Measurements from ENCODE around the gene ULK4.

Gene ULK4

GRCh38 chr3:41277790-41278465, 684.0 kb downstream of the ULK4 start:
- TF ChIP-seq, protein P1, sequence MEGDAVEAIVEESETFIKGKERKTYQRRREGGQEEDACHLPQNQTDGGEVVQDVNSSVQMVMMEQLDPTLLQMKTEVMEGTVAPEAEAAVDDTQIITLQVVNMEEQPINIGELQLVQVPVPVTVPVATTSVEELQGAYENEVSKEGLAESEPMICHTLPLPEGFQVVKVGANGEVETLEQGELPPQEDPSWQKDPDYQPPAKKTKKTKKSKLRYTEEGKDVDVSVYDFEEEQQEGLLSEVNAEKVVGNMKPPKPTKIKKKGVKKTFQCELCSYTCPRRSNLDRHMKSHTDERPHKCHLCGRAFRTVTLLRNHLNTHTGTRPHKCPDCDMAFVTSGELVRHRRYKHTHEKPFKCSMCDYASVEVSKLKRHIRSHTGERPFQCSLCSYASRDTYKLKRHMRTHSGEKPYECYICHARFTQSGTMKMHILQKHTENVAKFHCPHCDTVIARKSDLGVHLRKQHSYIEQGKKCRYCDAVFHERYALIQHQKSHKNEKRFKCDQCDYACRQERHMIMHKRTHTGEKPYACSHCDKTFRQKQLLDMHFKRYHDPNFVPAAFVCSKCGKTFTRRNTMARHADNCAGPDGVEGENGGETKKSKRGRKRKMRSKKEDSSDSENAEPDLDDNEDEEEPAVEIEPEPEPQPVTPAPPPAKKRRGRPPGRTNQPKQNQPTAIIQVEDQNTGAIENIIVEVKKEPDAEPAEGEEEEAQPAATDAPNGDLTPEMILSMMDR (IDR thresholded peaks at IDR 0.05; ENCODE audit: low read length, missing control alignments) = no peak
- no peak overlapping the region for H3K4me3 ChIP-seq (replicated peaks; ENCODE audit: low read depth, low read length)
- no peak for DNase-seq (ENCODE audit: low read depth)

- TF ChIP-seq, protein P1 (IDR thresholded peaks at IDR 0.05; ENCODE audit: low read length, missing control alignments) = no peak
- DNase-seq (ENCODE audit: low read depth) = no peak
- H3K4me3 ChIP-seq (replicated peaks; ENCODE audit: low read depth, low read length) = no peak overlapping the region
Observed at GRCh38 chr3:41276191-41276590, 685.7 kb downstream of the ULK4 start.

DNA sequence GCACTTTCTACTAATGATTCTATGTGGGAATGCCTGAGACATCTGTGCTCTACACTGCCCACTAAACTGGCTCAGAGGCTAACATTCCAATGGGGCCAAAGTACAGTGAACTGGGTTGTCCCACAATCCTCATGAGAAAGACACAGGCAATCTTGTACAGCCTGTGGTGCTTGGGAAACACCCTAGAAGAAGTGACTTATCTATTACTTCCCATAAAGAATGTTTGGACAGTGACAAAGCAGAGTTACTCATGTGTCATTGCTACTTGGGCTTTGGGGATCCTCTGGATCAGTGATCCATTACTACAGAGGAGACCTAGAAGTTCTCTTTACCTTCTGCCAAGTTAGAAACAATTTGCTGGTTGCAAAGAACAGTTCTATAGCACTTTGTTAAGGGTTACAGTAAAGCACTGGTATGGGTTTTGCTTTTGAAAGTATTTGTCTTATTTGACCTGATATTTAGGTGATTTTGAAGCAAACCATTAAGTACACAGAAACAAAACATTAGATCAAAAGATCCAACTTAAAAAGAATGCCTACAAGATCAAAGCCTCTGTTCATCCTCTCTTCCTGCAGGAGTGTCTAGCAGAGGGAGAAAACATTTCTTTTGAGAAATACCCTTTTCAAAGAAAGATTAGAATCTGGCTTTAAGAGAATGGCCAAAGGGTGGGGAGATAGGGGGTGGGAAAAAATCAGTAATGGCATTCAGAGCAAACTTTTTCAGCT, 686.8 kb downstream of the ULK4 start:
- no peak overlapping the region for H3K4me3 ChIP-seq (replicated peaks; ENCODE audit: low read depth, low read length)
- peak; percentile 46 for DNase-seq (ENCODE audit: low read depth)
- TF ChIP-seq, protein P1 (IDR thresholded peaks at IDR 0.05; ENCODE audit: low read length, missing control alignments) = no peak

- H3K4me3 ChIP-seq (replicated peaks; ENCODE audit: low read depth, low read length) = no peak overlapping the region
- DNase-seq (ENCODE audit: low read depth) = no peak
- TF ChIP-seq, protein P1 (IDR thresholded peaks at IDR 0.05; ENCODE audit: low read length, missing control alignments) = no peak
Observed at GRCh38 chr3:41272667-41273066, 689.2 kb downstream of the ULK4 start.

DNA sequence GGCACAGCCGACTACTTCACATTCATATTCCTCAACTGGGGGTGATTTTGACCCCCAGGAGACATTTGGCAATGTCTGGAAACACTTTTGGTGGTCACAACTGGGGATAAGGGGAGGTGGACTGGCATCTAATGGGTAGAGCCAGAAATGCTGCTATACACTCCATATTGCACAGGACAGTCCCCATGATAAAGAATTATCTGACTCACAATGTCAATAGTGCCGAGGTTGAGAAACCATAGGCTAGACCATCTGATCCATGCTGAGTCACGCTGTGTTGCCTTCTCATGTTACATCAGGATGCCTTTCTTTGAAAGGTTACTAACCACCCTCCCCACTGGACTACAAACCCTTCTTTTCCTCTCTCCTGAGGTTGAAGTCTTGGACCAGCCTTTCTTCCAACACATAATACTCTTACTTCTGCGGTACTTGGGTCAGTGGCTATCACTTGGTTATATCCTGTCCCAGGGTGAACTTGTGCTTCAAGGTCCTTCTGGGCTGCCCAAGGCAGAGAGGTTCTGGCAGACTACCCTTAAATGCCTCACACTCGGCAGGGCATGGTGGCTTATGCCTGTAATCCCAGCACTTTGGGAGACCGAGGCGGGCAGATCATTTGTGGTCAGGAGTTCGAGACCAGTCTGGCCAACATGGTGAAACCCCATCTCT, 693.8 kb downstream of the ULK4 start:
- peak; percentile 94 for DNase-seq (ENCODE audit: low read depth)
- TF ChIP-seq, protein P1 (IDR thresholded peaks at IDR 0.05; ENCODE audit: low read length, missing control alignments) = no peak
- H3K4me3 ChIP-seq (replicated peaks; ENCODE audit: low read depth, low read length) = no peak overlapping the region

DNA sequence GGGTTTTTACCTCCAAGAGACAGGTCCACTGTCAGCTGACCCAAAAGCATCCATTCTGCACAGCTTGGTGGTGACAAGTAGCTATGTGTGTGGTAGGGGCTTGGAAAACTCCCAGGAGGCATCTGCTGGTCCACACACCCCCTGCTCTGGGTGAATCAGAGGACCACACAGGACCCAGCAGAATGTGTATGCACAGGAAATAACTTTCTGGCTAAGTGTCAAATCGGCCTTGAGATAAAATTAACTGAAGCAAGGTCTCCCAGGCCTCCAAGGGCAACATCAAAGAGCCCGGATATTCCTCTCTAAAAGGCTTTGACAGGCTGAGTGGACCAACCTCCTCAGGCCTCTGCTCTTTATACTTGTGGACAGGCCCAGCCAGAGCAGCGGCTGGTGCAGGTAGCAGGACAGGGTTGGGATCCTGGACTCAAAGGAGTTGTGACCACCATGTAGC, 696.1 kb downstream of the ULK4 start:
- peak; percentile 74 for DNase-seq (ENCODE audit: low read depth)
- TF ChIP-seq, protein P1 (IDR thresholded peaks at IDR 0.05; ENCODE audit: low read length, missing control alignments) = no peak
- no peak overlapping the region for H3K4me3 ChIP-seq (replicated peaks; ENCODE audit: low read depth, low read length)
